ENCODE results near the gene PRXL2B. TPM values are rescaled to one million over a fixed set of nuclear protein-coding genes. Genes with fewer than 3 reads are reported as not detected.

PRXL2B gene
- total RNA-seq, 4 donors from 2014 or later = 6.4 to 11.1 (median 7.4) TPM

DNA sequence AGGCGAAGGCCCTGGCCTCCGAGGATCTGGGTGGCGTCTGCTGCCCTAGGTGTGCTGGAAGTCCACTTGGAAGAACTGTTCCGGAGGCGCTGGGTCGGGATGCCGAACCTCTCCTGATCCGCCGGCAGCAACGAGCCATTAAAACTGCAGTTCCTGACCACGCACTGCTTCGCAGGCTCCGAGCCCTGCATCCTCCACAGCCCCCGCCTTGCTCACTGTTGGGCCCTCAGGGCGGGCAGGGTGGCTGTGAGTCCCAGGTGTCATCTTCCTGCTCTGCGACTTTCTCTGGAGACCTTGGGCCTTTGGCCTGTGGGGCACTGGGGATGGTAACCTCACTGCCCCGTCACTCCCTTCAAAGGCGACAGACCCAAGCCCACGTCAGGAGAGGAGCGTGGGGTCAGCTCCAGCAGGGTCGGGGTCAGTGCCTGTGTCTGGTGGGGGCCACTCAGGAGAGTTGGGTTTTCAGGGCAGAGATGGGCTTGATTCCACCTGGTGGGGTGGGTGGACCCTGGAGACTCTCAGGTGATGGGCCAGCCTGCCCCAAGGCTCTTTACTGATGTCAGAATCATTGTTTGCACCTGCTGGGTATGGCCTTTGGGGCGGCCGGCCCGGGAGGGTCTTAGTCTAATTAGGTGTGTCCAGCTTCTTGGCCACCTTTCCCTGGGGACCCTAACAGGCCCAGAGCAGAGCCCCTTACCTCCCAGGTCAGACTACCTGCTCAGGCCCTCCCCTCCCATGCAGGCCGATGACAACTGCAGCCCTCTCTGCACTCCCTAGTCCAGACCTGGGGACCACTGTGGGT, 3.1 kb downstream of the PRXL2B start:
- TF ChIP-seq, protein P1, sequence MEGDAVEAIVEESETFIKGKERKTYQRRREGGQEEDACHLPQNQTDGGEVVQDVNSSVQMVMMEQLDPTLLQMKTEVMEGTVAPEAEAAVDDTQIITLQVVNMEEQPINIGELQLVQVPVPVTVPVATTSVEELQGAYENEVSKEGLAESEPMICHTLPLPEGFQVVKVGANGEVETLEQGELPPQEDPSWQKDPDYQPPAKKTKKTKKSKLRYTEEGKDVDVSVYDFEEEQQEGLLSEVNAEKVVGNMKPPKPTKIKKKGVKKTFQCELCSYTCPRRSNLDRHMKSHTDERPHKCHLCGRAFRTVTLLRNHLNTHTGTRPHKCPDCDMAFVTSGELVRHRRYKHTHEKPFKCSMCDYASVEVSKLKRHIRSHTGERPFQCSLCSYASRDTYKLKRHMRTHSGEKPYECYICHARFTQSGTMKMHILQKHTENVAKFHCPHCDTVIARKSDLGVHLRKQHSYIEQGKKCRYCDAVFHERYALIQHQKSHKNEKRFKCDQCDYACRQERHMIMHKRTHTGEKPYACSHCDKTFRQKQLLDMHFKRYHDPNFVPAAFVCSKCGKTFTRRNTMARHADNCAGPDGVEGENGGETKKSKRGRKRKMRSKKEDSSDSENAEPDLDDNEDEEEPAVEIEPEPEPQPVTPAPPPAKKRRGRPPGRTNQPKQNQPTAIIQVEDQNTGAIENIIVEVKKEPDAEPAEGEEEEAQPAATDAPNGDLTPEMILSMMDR (IDR thresholded peaks at IDR 0.05; ENCODE audit: low read depth) = no peak

DNA sequence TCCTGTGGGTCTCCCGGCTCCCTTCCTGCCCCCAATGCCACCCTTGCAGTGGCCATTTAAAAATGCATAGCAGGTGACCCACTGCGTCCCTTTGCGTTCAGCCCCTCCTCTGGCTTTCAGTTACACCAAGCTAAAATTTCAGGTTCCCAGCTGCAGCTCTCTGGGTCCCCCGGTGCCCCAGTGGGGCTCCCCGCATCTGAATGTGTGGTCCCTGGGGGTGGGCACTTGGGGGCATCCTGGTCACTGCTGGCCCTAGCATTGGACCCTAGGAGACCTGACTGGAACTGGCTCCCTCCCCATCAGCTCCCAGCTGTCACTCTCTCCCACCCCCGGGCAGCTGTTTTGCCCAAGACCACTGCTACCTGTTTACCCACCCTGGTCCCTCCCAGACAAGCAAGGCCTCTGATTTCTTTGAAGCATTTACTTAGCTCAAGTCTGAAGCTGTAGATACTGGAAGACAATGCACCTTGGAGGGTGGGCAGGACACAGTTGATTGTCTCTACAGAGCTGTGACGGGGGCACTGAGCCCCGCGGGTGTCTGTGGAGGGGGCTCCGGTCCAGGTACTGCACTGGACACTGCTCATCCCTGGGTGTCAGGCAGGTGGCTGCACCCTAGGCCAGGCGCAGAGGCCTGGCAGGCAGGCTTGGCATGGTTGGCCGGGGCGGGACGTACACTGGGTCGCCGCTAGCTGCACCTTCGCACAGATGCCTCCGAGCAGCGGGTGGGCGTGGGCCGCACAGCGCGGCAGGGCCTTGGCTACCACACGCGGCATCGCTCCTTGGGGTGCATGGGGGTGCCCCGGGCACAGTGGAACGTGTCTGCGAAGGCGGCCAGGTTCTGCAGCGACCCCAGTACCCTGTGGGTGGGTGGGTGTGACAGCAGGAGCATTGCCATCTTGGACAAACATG, 3.9 kb downstream of the PRXL2B start:
- TF ChIP-seq, protein P1 (IDR thresholded peaks at IDR 0.05; ENCODE audit: low read depth) = no peak

DNA sequence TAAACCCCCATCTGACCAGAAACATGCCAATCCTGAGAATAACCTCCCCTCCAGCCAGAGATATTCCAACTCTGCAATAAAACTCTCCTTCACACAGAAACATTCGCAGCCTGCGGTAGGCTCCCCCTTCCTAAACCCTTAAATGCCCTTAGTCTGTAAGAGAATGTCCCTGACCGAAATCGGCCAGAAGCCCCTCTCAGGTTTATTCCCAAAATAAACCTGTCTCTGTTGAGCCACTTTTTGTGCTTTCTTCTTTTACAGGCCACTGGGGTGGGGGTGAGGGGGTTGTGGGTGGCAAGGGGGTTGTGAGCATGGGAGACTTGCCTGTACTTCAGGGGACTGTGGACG, 4.6 kb downstream of the PRXL2B start:
- TF ChIP-seq, protein P1 (IDR thresholded peaks at IDR 0.05; ENCODE audit: low read depth) = no peak

DNA sequence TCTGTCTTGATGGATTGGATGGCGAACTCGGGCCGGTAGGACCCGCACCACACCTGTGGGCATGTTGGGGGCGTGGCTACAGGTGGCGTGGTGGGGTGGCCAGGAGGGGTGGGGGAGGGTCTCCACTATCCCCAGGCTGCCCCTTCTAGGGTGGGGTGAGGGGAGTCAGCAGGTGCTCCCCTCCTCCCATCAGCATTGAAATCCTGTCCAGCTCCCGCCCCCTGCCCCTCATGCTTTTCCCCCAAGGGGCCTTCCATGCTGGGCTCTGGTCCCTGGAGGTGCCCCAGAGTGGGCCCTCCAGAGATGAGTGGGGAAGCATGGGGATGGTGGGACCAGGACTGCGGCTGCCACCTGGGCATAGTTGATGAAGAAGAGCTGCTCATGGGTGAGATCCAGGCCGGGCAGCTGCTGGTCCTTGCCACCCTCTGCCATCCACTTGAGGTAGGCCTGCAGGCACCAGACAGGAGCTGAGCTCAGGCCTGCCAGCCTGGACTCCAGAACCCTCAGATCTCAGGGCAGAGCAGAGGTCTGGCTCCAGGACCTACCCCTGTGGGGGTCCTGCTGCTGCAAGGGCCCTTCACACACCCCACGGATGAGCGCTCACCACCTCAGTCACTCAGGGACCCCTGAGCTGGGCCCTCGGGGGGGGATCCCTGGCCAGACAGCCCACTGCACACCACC, 5.1 kb downstream of the PRXL2B start:
- TF ChIP-seq, protein P1 (IDR thresholded peaks at IDR 0.05; ENCODE audit: low read depth) = no peak

DNA sequence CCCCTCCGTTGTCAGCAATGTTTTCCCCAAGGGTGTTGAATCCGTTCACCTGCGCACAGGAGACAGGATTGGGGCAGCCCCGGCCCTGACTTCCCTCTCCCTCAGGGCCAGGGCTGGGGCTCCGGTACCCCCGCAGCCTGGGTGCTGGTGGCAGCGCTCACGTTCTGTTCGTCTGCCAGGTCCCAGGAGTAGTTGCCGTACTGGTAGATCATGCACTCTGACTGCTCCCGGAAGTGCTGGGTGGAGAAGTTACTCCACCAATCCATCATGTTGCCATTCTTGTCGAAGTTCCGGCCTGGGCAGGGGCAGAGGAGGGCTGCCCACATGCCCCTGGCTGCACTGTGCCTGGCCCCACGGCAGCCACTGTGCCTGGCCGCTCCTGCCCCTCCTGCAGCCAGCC, 6.1 kb downstream of the PRXL2B start:
- TF ChIP-seq, protein P1 (IDR thresholded peaks at IDR 0.05; ENCODE audit: low read depth) = no peak

DNA sequence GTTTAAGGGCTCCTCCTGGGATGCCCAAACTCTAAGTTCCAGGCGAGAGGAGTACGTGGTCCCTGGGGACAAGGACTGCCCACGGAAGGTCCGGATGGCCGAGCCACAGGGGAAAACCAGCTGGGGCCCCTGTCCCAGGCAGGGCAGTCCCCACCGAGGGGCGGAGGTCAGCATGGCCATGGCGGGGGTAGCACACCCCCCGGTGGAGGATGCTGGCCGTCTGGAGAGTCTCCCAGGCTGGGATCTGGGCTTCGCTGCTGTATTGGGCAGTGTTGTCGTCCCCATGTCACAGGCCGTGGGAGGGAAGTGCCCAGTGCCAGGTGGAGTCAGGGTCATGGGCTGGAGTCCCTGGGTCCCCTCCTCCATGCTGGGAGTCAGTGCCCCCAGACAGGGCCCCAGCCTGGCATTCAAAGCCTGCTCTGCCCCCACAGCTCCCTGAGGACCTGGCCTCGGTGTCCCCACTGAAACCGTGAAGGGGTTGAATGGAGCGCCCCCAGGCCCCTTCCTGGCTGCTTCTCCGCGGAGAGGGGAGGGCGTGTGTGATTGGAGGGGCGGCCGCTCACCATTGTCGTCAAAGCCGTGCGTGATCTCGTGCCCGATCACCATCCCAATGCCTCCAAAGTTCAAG, 6.8 kb downstream of the PRXL2B start:
- TF ChIP-seq, protein P1 (IDR thresholded peaks at IDR 0.05; ENCODE audit: low read depth) = no peak

Measured in subcutaneous adipose tissue (tissue), 4 donors.